Gastroesophageal sphincter (tissue), 4 donors: ENCODE measurements around the gene IER5L. TPM values are rescaled to one million over a fixed set of nuclear protein-coding genes. Genes with fewer than 3 reads are reported as not detected.
A peak's percentile ranks its signal among the peaks of the same experiment; 100 is the strongest.

Experiments
- ATAC-seq: fragments of 150-250 bp; one replicate; pipeline ENCODE4 v1.9.1; 2016; ENCODE audit warnings: mild to moderate bottlenecking, moderate library complexity
- H3K27ac ChIP-seq, 4 donors: fragments of 200-600 bp; sonication (generic) in 3 of 4; 1 replicate in 3 of 4; 2 replicates in 1 of 4; pipeline ENCODE4 v1.5.1; 2016 to 2019
- H3K27me3 ChIP-seq: fragments of 200-600 bp; sonication (generic); one replicate; pipeline ENCODE4 v1.5.1; 2019
- H3K36me3 ChIP-seq, 2 donors: fragments of 200-600 bp; sonication (generic); one replicate each; pipeline ENCODE4 v1.5.1; 2019; ENCODE audit warnings: control low read depth in 1 of 2
- H3K4me1 ChIP-seq, 3 donors: fragments of 200-600 bp; sonication (generic); 1 replicate in 2 of 3; 2 replicates in 1 of 3; pipeline ENCODE4 v1.5.1; 2016 to 2019; ENCODE audit warnings: control low read depth in 2 of 3
- H3K4me3 ChIP-seq, 2 donors: fragments of 200-600 bp; sonication (generic); one replicate each; pipeline ENCODE4 v1.5.1; 2019; ENCODE audit warnings: mild to moderate bottlenecking in 1 of 2, moderate library complexity in 1 of 2
- H3K9me3 ChIP-seq, 3 donors: fragments of 200-600 bp; sonication (generic); one replicate each; pipeline ENCODE4 v1.5.1; 2017 to 2019; ENCODE audit warnings: control low read depth in 2 of 3
- CTCF ChIP-seq, 4 experiments: fragments of 200-600 bp in 2 of 4; fragments of 450-650 bp in 2 of 4; sonication (generic) in 1 of 4; IDR thresholded peaks; one replicate each; pipeline ENCODE4 v1.5.1; 2017 to 2019; ENCODE audit warnings: antibody characterized with exemption in 4 of 4, mild to moderate bottlenecking in 2 of 4, moderate library complexity in 2 of 4
- EP300 ChIP-seq: sonication (generic); formaldehyde crosslinking; IDR thresholded peaks from one replicate; pipeline ENCODE4 v1.6.1; 2017; ENCODE audit warnings: antibody characterized with exemption, mild to moderate bottlenecking
- POLR2A ChIP-seq, 2 donors: fragments of 450-650 bp; IDR thresholded peaks; one replicate each; pipeline ENCODE4 v1.6.1; 2017; ENCODE audit warnings: antibody characterized with exemption in 2 of 2, mild to moderate bottlenecking in 2 of 2, moderate library complexity in 1 of 2
- POLR2AphosphoS5 ChIP-seq: sonication (generic); formaldehyde crosslinking; IDR thresholded peaks from one replicate; pipeline ENCODE4 v1.6.1; 2017; ENCODE audit warnings: antibody characterized with exemption
- WGBS, 2 donors: methylation state at CpG; one replicate each; pipeline ENCODE4 v1.1.5; 2018; ENCODE audit warnings: low coverage in 1 of 2; 5-methylcytosine and 5-hydroxymethylcytosine counted together
- total RNA-seq, 4 donors: library from RNA; depleted of rRNA; stranded (reverse); fragments of >200 nt; gene quantifications; one replicate each; pipeline ENCODE4 v1.1.0, GENCODE V29; 2016

The IER5L gene
- total RNA-seq, 4 donors from 2014 or later: 7.4 to 14.3 (median 10.4) TPM

DNA sequence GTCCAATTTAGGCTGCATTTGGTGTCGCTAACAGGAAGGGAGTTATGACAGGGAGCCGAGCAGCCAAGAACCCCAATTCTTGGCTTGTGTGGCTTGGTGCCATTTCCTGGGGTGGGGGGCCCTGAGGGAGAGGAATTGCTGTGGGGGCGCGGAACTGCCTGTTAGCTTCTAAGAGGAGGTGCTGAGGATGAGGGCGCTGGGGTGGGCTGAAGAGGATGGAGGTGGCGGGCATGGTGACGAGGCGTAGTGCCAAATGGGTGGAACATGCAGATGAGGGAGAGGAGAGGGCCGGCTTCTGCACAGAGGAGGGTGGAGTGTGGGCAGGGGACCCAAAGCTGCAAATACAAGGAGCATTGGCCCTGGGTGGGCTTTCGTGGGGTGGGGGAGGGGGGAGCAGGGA lies 27.9 kb downstream of the IER5L start:
- ATAC-seq: no peak
- H3K36me3 ChIP-seq: peaks cover 0 to 73% of the 10 kb centered on the region in 2 donors
- peak overlapping the region in 2 of 4 donors; percentile 97 to 100 for H3K27ac ChIP-seq
- H3K4me1 ChIP-seq: peaks cover 0 to 44% (median 30%) of the 10 kb centered on the region in 3 donors
- no peaks in the 10 kb centered on the region for H3K27me3 ChIP-seq
- 33 to 75% methylated on average over 1 to 9 of the region's 10 CpGs for WGBS, 2 donors
- H3K4me3 ChIP-seq: no peak overlapping the region
- TF ChIP-seq CTCF (IDR thresholded peaks at IDR 0.05) (no peak), POLR2AphosphoS5 (no peak), EP300 (no peak), POLR2A (IDR thresholded peaks at IDR 0.05) (no peak)
- no peaks in the 10 kb centered on the region for H3K9me3 ChIP-seq

GRCh38 chr9:129149442-129149841 lies 28.6 kb downstream of the IER5L start:
- H3K4me3 ChIP-seq: no peak overlapping the region

GRCh38 chr9:129148463-129149204 lies 29.4 kb downstream of the IER5L start:
- TF ChIP-seq POLR2A (IDR thresholded peaks at IDR 0.05): no peak
- no peak for TF ChIP-seq POLR2AphosphoS5
- no peak for TF ChIP-seq CTCF (IDR thresholded peaks at IDR 0.05)
- no peak for TF ChIP-seq EP300
- Histone ChIP-seq H3K4me3 (no peak overlapping the region), H3K4me1 (peaks cover 0 to 59% (median 42%) of the 10 kb centered on the region in 3 donors), H3K9me3 (no peaks in the 10 kb centered on the region), H3K27me3 (no peaks in the 10 kb centered on the region), H3K27ac (peak overlapping the region in 3 of 4 donors; percentile 87 to 100 (median 97)), H3K36me3 (peaks cover 0 to 62% of the 10 kb centered on the region in 2 donors)
- 71 to 72% methylated on average over 1 to 4 of the region's 6 CpGs for WGBS, 2 donors
- ATAC-seq: no peak

More at GRCh38 chr9:129149442-129149841, 28.6 kb downstream of the IER5L start:
- Histone ChIP-seq H3K36me3 (peaks cover 0 to 66% of the 10 kb centered on the region in 2 donors), H3K27me3 (no peaks in the 10 kb centered on the region), H3K9me3 (no peaks in the 10 kb centered on the region), H3K27ac (peak overlapping the region in 3 of 4 donors; percentile 87 to 100 (median 97)), H3K4me1 (peaks cover 0 to 51% (median 34%) of the 10 kb centered on the region in 3 donors)
- 60 to 69% methylated on average over 2 to 3 of the region's 6 CpGs for WGBS, 2 donors
- no peak for ATAC-seq
- no peak for TF ChIP-seq POLR2A (IDR thresholded peaks at IDR 0.05)
- no peak for TF ChIP-seq EP300
- TF ChIP-seq CTCF (IDR thresholded peaks at IDR 0.05): no peak
- TF ChIP-seq POLR2AphosphoS5: no peak

GRCh38 chr9:129146441-129146941 lies 31.6 kb downstream of the IER5L start:
- H3K27ac ChIP-seq: peak overlapping the region; percentile 44 to 100 (median 92)
- ATAC-seq: peak; percentile 5
- H3K4me1 ChIP-seq: peaks cover 14 to 80% (median 61%) of the 10 kb centered on the region in 3 donors
- H3K9me3 ChIP-seq: no peaks in the 10 kb centered on the region
- H3K27me3 ChIP-seq: no peaks in the 10 kb centered on the region
- H3K4me3 ChIP-seq: peak overlapping the region in 1 of 2 donors; percentile 4
- TF ChIP-seq POLR2AphosphoS5: peak; percentile 64
- TF ChIP-seq EP300: no peak
- 12% methylated on average over 4 of the region's 8 CpGs; no CpG with 5 or more reads in 1 of the 2 donors for WGBS, 2 donors
- peaks cover 0 to 48% of the 10 kb centered on the region in 2 donors for H3K36me3 ChIP-seq

GRCh38 chr9:129145841-129146292 lies 32.2 kb downstream of the IER5L start:
- ATAC-seq: peak; percentile 16
- H3K27me3 ChIP-seq: no peaks in the 10 kb centered on the region

More at GRCh38 chr9:129145841-129146292, 32.2 kb downstream of the IER5L start:
- Histone ChIP-seq H3K9me3 (no peaks in the 10 kb centered on the region), H3K36me3 (peaks cover 0 to 41% of the 10 kb centered on the region in 2 donors), H3K4me3 (no peak overlapping the region), H3K27ac (peak overlapping the region; percentile 44 to 100 (median 92)), H3K4me1 (peaks cover 14 to 87% (median 68%) of the 10 kb centered on the region in 3 donors)
- WGBS, 2 donors: no CpG with 5 or more reads among the region's 7 CpGs
- no peak for TF ChIP-seq EP300
- TF ChIP-seq POLR2AphosphoS5: peak; percentile 39
- TF ChIP-seq POLR2A (IDR thresholded peaks at IDR 0.05): no peak
- no peak for TF ChIP-seq CTCF (IDR thresholded peaks at IDR 0.05)
